ENCODE data around the gene DGCR6. TPM values are rescaled to one million over a fixed set of nuclear protein-coding genes. Genes with fewer than 3 reads are reported as not detected.
A peak's percentile ranks its signal among the peaks of the same experiment; 100 is the strongest.
"Not testable (repeated sequence)": the region's sequence is repeated elsewhere in the genome, so short reads cannot be mapped to it uniquely, and the experiment has no call there.

The DGCR6 gene
- total RNA-seq, 2 donors from 2014 or later, result 6.7 to 10.5 TPM

- TF ChIP-seq POLR2A (IDR thresholded peaks at IDR 0.05), result no peak
- TF ChIP-seq, protein P1, sequence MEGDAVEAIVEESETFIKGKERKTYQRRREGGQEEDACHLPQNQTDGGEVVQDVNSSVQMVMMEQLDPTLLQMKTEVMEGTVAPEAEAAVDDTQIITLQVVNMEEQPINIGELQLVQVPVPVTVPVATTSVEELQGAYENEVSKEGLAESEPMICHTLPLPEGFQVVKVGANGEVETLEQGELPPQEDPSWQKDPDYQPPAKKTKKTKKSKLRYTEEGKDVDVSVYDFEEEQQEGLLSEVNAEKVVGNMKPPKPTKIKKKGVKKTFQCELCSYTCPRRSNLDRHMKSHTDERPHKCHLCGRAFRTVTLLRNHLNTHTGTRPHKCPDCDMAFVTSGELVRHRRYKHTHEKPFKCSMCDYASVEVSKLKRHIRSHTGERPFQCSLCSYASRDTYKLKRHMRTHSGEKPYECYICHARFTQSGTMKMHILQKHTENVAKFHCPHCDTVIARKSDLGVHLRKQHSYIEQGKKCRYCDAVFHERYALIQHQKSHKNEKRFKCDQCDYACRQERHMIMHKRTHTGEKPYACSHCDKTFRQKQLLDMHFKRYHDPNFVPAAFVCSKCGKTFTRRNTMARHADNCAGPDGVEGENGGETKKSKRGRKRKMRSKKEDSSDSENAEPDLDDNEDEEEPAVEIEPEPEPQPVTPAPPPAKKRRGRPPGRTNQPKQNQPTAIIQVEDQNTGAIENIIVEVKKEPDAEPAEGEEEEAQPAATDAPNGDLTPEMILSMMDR (IDR thresholded peaks at IDR 0.05), result no peak
- ATAC-seq (no peak), DNase-seq (peak in 1 of 4 donors; percentile 12)
- Histone ChIP-seq H3K4me1 (no peaks in the 10 kb centered on the region), H3K9me3 (no peaks in the 10 kb centered on the region), H3K27ac (no peak overlapping the region), H3K27me3 (no peaks in the 10 kb centered on the region), H3K4me3 (no peak overlapping the region), H3K36me3 (replicated peaks in 1 of 2; ENCODE audit: insufficient read depth in 1 of 2, low read depth in 2 of 2) (no peaks in the 10 kb centered on the region)
- intact Hi-C loops (cut with DNase I), result loop anchor here (5.0 kb wide), 1 partner anchor 677 kb away; no protein-coding TSS in a partner anchor
- WGBS, 2 donors, result 77 to 81% methylated on average over 8 to 15 of the region's 15 CpGs
These were observed 49.0 kb downstream of the DGCR6 start for GRCh38 chr22:18954990-18955571.

- no peaks in the 10 kb centered on the region for H3K27me3 ChIP-seq
These were observed 49.6 kb downstream of the DGCR6 start for GRCh38 chr22:18955696-18956095.

DNA sequence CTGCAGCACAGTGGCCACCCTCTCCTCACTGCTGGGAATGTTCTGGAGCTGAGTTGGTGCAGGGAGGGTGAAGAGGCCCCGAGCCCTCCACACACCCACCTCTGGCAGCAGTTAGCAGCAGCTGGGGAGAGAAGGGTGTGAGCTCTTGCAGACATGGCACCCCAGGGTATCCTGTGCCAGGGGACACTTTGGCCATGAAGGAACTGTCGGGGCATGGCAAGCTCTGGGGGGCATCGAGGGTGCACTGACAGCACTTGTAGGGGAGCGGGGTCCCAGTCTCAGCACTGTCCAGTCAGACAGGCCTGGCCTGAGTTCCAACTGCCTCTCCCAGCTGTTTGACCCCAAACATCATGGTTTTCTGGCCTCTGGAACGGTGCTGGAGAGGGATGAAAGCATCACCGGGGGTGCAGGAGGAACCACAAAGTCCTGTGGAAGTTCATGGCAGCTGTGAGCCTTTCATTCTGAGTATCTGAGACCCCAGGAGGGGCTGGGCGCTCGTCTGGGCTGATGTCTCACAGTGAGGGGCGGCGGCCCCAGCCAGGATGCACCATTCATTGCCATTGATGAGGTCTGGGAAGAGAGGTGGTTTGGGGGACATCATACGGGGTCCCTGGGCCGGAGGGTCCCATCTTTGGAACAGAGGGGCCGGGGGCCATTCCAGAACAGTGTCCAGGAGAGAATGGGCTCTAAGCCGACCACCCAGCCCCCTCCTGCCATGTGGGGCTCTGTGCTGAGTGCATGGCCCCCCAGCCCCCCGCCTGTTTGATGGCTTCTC is 50.2 kb downstream of the DGCR6 start:
- not testable (repeated sequence) for H3K4me3 ChIP-seq; DNase-seq; H3K27ac ChIP-seq; H3K27me3 ChIP-seq; H3K4me1 ChIP-seq; H3K36me3 ChIP-seq (replicated peaks in 1 of 2; ENCODE audit: insufficient read depth in 1 of 2, low read depth in 2 of 2); H3K9me3 ChIP-seq; ATAC-seq
- intact Hi-C loops (cut with DNase I), result loop anchor here (5.0 kb wide), 1 partner anchor 676 kb away; no protein-coding TSS in a partner anchor
- 73 to 76% methylated on average over 5 to 15 of the region's 15 CpGs for WGBS, 2 donors

More at GRCh38 chr22:18955696-18956095, 49.6 kb downstream of the DGCR6 start:
- ATAC-seq (no peak), DNase-seq (peak in 1 of 4 donors; percentile 9)
- Histone ChIP-seq H3K4me3 (no peak overlapping the region), H3K4me1 (no peaks in the 10 kb centered on the region), H3K36me3 (replicated peaks in 1 of 2; ENCODE audit: insufficient read depth in 1 of 2, low read depth in 2 of 2) (no peaks in the 10 kb centered on the region), H3K27ac (no peak overlapping the region), H3K9me3 (no peaks in the 10 kb centered on the region)
- 88 to 92% methylated on average over 5 to 10 of the region's 10 CpGs for WGBS, 2 donors
- intact Hi-C loops (cut with DNase I), result loop anchor here (5.0 kb wide), 1 partner anchor 677 kb away; no protein-coding TSS in a partner anchor
- TF ChIP-seq POLR2A (IDR thresholded peaks at IDR 0.05), result no peak
- TF ChIP-seq, protein P1 (IDR thresholded peaks at IDR 0.05), result no peak

DNA sequence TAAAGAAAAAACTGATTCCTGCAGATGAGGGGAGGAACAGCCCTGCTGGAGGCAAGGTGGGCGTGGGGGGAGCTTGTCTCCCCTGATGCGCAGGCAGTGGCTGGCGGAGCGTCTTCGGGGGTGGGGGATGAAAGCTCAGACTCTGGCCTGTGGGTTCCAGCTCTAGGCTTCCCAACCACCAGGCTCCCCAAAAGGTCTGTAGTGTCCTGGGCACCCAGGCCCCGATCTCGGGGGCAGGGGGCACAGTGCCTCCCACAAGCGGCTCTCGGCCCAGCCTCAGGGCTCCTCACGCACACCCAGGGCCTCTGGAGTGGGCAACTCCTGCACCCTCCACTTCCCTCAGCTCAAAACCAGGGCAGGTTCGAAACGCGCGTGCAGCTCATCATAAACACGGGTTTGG is 50.8 kb downstream of the DGCR6 start:
- not testable (repeated sequence) for H3K27me3 ChIP-seq; H3K36me3 ChIP-seq (replicated peaks in 1 of 2; ENCODE audit: insufficient read depth in 1 of 2, low read depth in 2 of 2); H3K9me3 ChIP-seq; DNase-seq; ATAC-seq; H3K27ac ChIP-seq; H3K4me1 ChIP-seq; H3K4me3 ChIP-seq
- 77% methylated on average over 11 to 14 of the region's 15 CpGs for WGBS, 2 donors
- intact Hi-C loops (cut with DNase I), result loop anchor here (5.0 kb wide), 1 partner anchor 675 kb away; no protein-coding TSS in a partner anchor

DNA sequence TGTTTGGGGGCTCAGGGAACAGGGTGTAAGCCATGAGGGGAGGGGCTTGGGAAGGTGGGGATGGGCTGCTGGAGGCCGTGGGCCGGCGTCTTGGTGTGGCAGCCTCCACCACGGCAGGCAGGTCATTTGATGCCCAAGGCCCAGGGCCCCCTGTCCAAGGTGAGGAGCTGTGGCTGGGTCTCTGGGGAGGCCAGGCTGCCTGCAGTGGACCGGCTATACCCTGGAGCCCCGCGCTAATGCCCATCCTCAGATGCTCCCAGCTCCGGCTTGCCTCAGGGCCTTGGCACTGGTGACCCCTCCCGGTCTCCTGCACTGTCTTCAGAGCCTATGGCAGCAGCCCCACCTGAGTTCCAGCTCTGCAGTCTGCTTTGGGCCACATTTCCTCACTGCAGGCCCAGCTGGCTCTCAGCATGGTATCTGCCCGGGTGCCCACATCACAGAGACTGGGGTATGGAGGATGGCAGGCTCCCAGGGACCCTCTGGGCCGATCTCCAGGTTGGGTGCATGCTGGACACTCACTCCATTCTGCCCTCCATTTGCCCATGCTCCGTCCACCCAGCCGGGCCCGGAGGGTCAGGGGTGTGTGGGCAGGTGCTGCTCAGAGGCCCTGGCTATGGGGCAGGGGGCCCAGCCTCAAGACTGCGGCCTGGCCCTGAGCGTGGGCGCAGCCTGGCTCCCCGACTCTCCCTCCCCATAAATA is 51.7 kb downstream of the DGCR6 start:
- not testable (repeated sequence) for H3K27ac ChIP-seq; H3K4me1 ChIP-seq; H3K36me3 ChIP-seq (replicated peaks in 1 of 2; ENCODE audit: insufficient read depth in 1 of 2, low read depth in 2 of 2); DNase-seq; ATAC-seq; H3K4me3 ChIP-seq; H3K27me3 ChIP-seq; H3K9me3 ChIP-seq
- WGBS, 2 donors, result 44 to 68% methylated on average over 3 to 14 of the region's 18 CpGs
- intact Hi-C loops (cut with DNase I), result loop anchor here (5.0 kb wide), 1 partner anchor 675 kb away; no protein-coding TSS in a partner anchor

DNA sequence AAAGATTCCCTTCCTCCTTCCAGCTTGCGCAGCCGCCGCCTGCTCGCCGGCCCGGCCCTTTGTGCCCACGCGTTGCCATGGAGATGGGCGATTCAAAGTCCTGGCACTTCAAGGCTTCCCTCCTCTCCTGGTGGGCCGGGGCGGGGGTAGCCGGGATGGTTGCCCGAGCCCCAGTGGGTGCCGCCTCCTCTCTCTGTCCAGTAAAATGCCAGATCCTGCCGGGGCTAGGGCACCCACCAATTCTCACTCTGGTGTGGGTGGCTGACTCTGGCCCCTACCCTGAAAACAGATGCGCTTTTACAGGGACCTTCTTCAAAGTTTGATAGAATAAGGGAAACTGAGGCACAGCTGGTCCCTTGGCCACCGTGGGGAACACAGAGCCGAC is 52.2 kb downstream of the DGCR6 start:
- WGBS, 2 donors, result 82 to 86% methylated on average over 8 to 17 of the region's 18 CpGs
- H3K9me3 ChIP-seq; H3K27me3 ChIP-seq; H3K4me3 ChIP-seq; ATAC-seq; DNase-seq; H3K36me3 ChIP-seq (replicated peaks in 1 of 2; ENCODE audit: insufficient read depth in 1 of 2, low read depth in 2 of 2); H3K27ac ChIP-seq; H3K4me1 ChIP-seq: not testable (repeated sequence)
- intact Hi-C loops (cut with DNase I), result loop anchor here (5.0 kb wide), 1 partner anchor 674 kb away; no protein-coding TSS in a partner anchor

GRCh38 chr22:18958738-18959137 is 52.6 kb downstream of the DGCR6 start:
- not testable (repeated sequence) for H3K36me3 ChIP-seq (replicated peaks in 1 of 2; ENCODE audit: insufficient read depth in 1 of 2, low read depth in 2 of 2); H3K27me3 ChIP-seq; H3K27ac ChIP-seq; H3K9me3 ChIP-seq; ATAC-seq; H3K4me1 ChIP-seq; DNase-seq; H3K4me3 ChIP-seq
- intact Hi-C loops (cut with DNase I), result loop anchor here (5.0 kb wide), 1 partner anchor 674 kb away; no protein-coding TSS in a partner anchor
- WGBS, 2 donors, result 68 to 73% methylated on average over 14 of the region's 14 CpGs

- WGBS, 2 donors, result 75 to 92% methylated on average over 2 to 6 of the region's 6 CpGs
- not testable (repeated sequence) for H3K4me1 ChIP-seq; H3K27ac ChIP-seq; H3K27me3 ChIP-seq; ATAC-seq; H3K9me3 ChIP-seq; H3K4me3 ChIP-seq; H3K36me3 ChIP-seq (replicated peaks in 1 of 2; ENCODE audit: insufficient read depth in 1 of 2, low read depth in 2 of 2)
- intact Hi-C loops (cut with DNase I), result loop anchor here (5.0 kb wide), 1 partner anchor 673 kb away; no protein-coding TSS in a partner anchor
- DNase-seq, result peak in 1 of 4 donors; percentile 2
These were observed 53.1 kb downstream of the DGCR6 start for GRCh38 chr22:18959266-18959665.

- H3K4me3 ChIP-seq; H3K27me3 ChIP-seq; H3K4me1 ChIP-seq; H3K36me3 ChIP-seq (replicated peaks in 1 of 2; ENCODE audit: insufficient read depth in 1 of 2, low read depth in 2 of 2); H3K9me3 ChIP-seq; H3K27ac ChIP-seq; ATAC-seq: not testable (repeated sequence)
- intact Hi-C loops (cut with DNase I), result loop anchor here (5.0 kb wide), 1 partner anchor 673 kb away; no protein-coding TSS in a partner anchor
- 29 to 75% methylated on average over 3 to 9 of the region's 12 CpGs for WGBS, 2 donors
- DNase-seq, result peak in 1 of 4 donors; percentile 5
These were observed 53.6 kb downstream of the DGCR6 start for GRCh38 chr22:18959741-18960140.

All from body of pancreas (tissue), 4 donors.